HepG2 (cell line): ENCODE data around the gene RAD21L1. TPM values are rescaled to one million over a fixed set of nuclear protein-coding genes. Genes with fewer than 3 reads are reported as not detected.

ENCODE experiments used
- CENPBD1 ChIP-seq: sonication (generic); formaldehyde crosslinking; IDR thresholded peaks from 2 replicates; pipeline ENCODE4 v1.8.0; 2022; ENCODE audit warnings: missing genetic modification reagents, low read depth, mild to moderate bottlenecking, borderline replicate concordance
- DMTF1 ChIP-seq: sonication (generic); formaldehyde crosslinking; IDR thresholded peaks from 2 replicates; pipeline ENCODE4 v1.4.0; 2020; ENCODE audit warnings: mild to moderate bottlenecking, missing genetic modification reagents
- FOXP1 ChIP-seq, 2 experiments: fragments of 450-650 bp in 1 of 2; IDR thresholded peaks; 2 replicates each; pipeline ENCODE4 v1.6.1; 2017 to 2018; ENCODE audit warnings: antibody characterized with exemption in 1 of 2
- ISL2 ChIP-seq: sonication (generic); formaldehyde crosslinking; IDR thresholded peaks from 2 replicates; pipeline ENCODE4 v1.5.0; 2020; ENCODE audit warnings: missing genetic modification reagents
- KDM4B ChIP-seq: sonication (generic); formaldehyde crosslinking; IDR thresholded peaks from 2 replicates; pipeline ENCODE4 v1.4.0; 2020; ENCODE audit warnings: missing genetic modification reagents
- NCOA5 ChIP-seq: sonication (generic); formaldehyde crosslinking; IDR thresholded peaks from 2 replicates; pipeline ENCODE4 v1.4.0; 2020; ENCODE audit warnings: missing genetic modification reagents
- PHF5A ChIP-seq: IDR thresholded peaks from one replicate; pipeline ENCODE4 v1.6.1; 2018; ENCODE audit warnings: low read depth, missing genetic modification reagents; ENCODE audit not compliant: unreplicated experiment
- THRA ChIP-seq: sonication (generic); formaldehyde crosslinking; IDR thresholded peaks from 2 replicates; pipeline ENCODE4 v1.4.0; 2020; ENCODE audit warnings: missing genetic modification reagents, borderline replicate concordance
- TSC22D2 ChIP-seq: sonication (generic); formaldehyde crosslinking; IDR thresholded peaks from 2 replicates; pipeline ENCODE4 v1.5.1; 2020; ENCODE audit warnings: missing genetic modification reagents, mild to moderate bottlenecking, borderline replicate concordance
- YEATS4 ChIP-seq: sonication (generic); formaldehyde crosslinking; IDR thresholded peaks from 2 replicates; pipeline ENCODE4 v1.4.0; 2020; ENCODE audit warnings: missing genetic modification reagents, borderline replicate concordance
- ZNF317 ChIP-seq: sonication (generic); formaldehyde crosslinking; IDR thresholded peaks from 2 replicates; pipeline ENCODE4 v1.5.0; 2020; ENCODE audit warnings: mild to moderate bottlenecking, missing genetic modification reagents
- ZNF543 ChIP-seq: sonication (generic); formaldehyde crosslinking; IDR thresholded peaks from 2 replicates; pipeline ENCODE4 v1.4.0; 2020; ENCODE audit warnings: mild to moderate bottlenecking, missing genetic modification reagents
- polyA plus RNA-seq, 8 experiments: library from polyadenylated mRNA; depleted of rRNA in 3 of 8; stranded (reverse) in 7 of 8; unstranded in 1 of 8; fragments of >200 nt; fragmentation: Illumina TruSeq in 4 of 8; extraction: Trizol in 4 of 8; gene quantifications; 2 replicates each; pipeline versions ENCODE4 v1.2.1 to v1.2.3, GENCODE V29; 2011 to 2016; ENCODE audit warnings: low read depth in 4 of 8, missing spikeins in 1 of 8, mixed read lengths in 1 of 8; ENCODE audit not compliant: insufficient read depth in 1 of 8
- total RNA-seq, 5 experiments: library from RNA; depleted of rRNA; stranded (reverse); fragments of >200 nt; fragmentation: Illumina TruSeq; extraction: Trizol; gene quantifications; 2 replicates each; pipeline ENCODE4 v1.2.3, GENCODE V29; 2016; ENCODE audit warnings: low read depth in 1 of 5

RAD21L1 gene
- total and polyA plus RNA-seq, 2 of the 13 experiments (the other 11 are each of a cell fraction or from before 2014, with no cell fraction given): not detected

- TF ChIP-seq DMTF1 (no peak), PHF5A (CRISPR knock-in tag) (no peak), TSC22D2 (CRISPR knock-in tag) (no peak), ISL2 (no peak), CENPBD1 (CRISPR knock-in tag) (no peak), KDM4B (CRISPR knock-in tag) (no peak), YEATS4 (CRISPR knock-in tag) (peak; percentile 24; the same call in 1 of the 2 replicates), THRA (CRISPR knock-in tag) (0 out of 2 replicates have a peak, but pooled peaks have one; percentile 17), FOXP1 (IDR thresholded peaks at IDR 0.05) (no peak), FOXP1 (CRISPR knock-in tag; IDR thresholded peaks at IDR 0.05) (no peak), NCOA5 (no peak), ZNF543 (CRISPR knock-in tag) (no peak; the same call in 1 of the 2 replicates), ZNF317 (no peak)
Observed at GRCh38 chr20:1185316-1185741, 40.5 kb upstream of the RAD21L1 start (continued).
